Central memory CD8-positive, alpha-beta T cell (primary cell): ENCODE measurements around the gene GFY.
A peak's percentile ranks its signal among the peaks of the same experiment; 100 is the strongest.

ENCODE experiments used
- ATAC-seq: fragments of 150-1000 bp; cut with Tn5 transposase; replicated peaks from 2 replicates; pipeline ENCODE4 v1.10.0; 2022; ENCODE audit warnings: mild to moderate bottlenecking, moderate FRiP score, moderate number of reproducible peaks; ENCODE audit not compliant: poor library complexity, severe bottlenecking; ENCODE audit errors: extremely low read depth
- DNase-seq, 2 donors: peaks; one replicate each; pipeline ENCODE4 v3.0.0; 2021; ENCODE audit warnings: low spot score in 2 of 2
- H3K27ac Mint-ChIP-seq: one replicate; pipeline ENCODE4 v1.8.0; 2022; ENCODE audit warnings: low read depth, mild to moderate bottlenecking, moderate library complexity, mixed read lengths
- H3K27me3 Mint-ChIP-seq: one replicate; pipeline ENCODE4 v1.8.0; 2022; ENCODE audit warnings: mixed read lengths
- H3K36me3 Mint-ChIP-seq: one replicate; pipeline ENCODE4 v1.8.0; 2022; ENCODE audit warnings: mild to moderate bottlenecking, moderate library complexity, mixed read lengths; ENCODE audit not compliant: insufficient read depth
- H3K4me1 Mint-ChIP-seq: one replicate; pipeline ENCODE4 v1.8.0; 2022; ENCODE audit warnings: mixed read lengths
- H3K4me3 Mint-ChIP-seq: one replicate; pipeline ENCODE4 v1.8.0; 2022; ENCODE audit warnings: mild to moderate bottlenecking, moderate library complexity, mixed read lengths
- H3K9me3 Mint-ChIP-seq: one replicate; pipeline ENCODE4 v1.8.0; 2022; ENCODE audit warnings: mixed read lengths

Gene GFY

GRCh38 chr19:49473868-49474541 is 48.8 kb downstream of the GFY start, which contains the start of gene FLT3LG:
TSS of gene FLT3LG (plus strand) at chr19:49474215. CDS start at chr19:49474640, 425 bp downstream.
- Mint-ChIP-seq H3K4me1 (peaks cover 46% of the 10 kb centered on the region), H3K36me3 (peaks cover 44% of the 10 kb centered on the region), H3K27ac (peak within 1 kb of the TSS; percentile 99), H3K9me3 (no peaks in the 10 kb centered on the region), H3K27me3 (no peaks in the 10 kb centered on the region), H3K4me3 (peak within 1 kb of the TSS; percentile 92)
- ATAC-seq = peak; percentile 50
- peak; percentile 87 to 90 for DNase-seq

GRCh38 chr19:49474542-49474924 is 49.3 kb downstream of the GFY start:
- Mint-ChIP-seq H3K27ac (peak overlapping the region; percentile 99), H3K4me1 (peaks cover 44% of the 10 kb centered on the region), H3K9me3 (no peaks in the 10 kb centered on the region), H3K36me3 (peaks cover 45% of the 10 kb centered on the region), H3K27me3 (no peaks in the 10 kb centered on the region), H3K4me3 (peak overlapping the region; percentile 92)
- DNase-seq (no peak), ATAC-seq (no peak)

- H3K27me3 Mint-ChIP-seq = no peaks in the 10 kb centered on the region
- peaks cover 38% of the 10 kb centered on the region for H3K4me1 Mint-ChIP-seq
- peak overlapping the region; percentile 99 for H3K27ac Mint-ChIP-seq
- no peaks in the 10 kb centered on the region for H3K9me3 Mint-ChIP-seq
- peak overlapping the region; percentile 92 for H3K4me3 Mint-ChIP-seq
- DNase-seq (no peak), ATAC-seq (no peak)
- H3K36me3 Mint-ChIP-seq = peaks cover 46% of the 10 kb centered on the region
Measured at GRCh38 chr19:49475191-49475917, 50.2 kb downstream of the GFY start.

- peaks cover 55% of the 10 kb centered on the region for H3K36me3 Mint-ChIP-seq
- H3K9me3 Mint-ChIP-seq = no peaks in the 10 kb centered on the region
- no peaks in the 10 kb centered on the region for H3K27me3 Mint-ChIP-seq
- H3K4me3 Mint-ChIP-seq = peak overlapping the region; percentile 92
- DNase-seq = peak in 1 of 2 donors; percentile 38
- peak; percentile 44 for ATAC-seq
- H3K4me1 Mint-ChIP-seq = peaks cover 33% of the 10 kb centered on the region
- H3K27ac Mint-ChIP-seq = peak overlapping the region; percentile 99
Measured at GRCh38 chr19:49475995-49476880, 51.0 kb downstream of the GFY start.
